ENCODE data around the gene SIT1.
A peak's percentile ranks its signal among the peaks of the same experiment; 100 is the strongest.
"Not testable (repeated sequence)": the region's sequence is repeated elsewhere in the genome, so short reads cannot be mapped to it uniquely, and the experiment has no call there.

Gene SIT1

DNA sequence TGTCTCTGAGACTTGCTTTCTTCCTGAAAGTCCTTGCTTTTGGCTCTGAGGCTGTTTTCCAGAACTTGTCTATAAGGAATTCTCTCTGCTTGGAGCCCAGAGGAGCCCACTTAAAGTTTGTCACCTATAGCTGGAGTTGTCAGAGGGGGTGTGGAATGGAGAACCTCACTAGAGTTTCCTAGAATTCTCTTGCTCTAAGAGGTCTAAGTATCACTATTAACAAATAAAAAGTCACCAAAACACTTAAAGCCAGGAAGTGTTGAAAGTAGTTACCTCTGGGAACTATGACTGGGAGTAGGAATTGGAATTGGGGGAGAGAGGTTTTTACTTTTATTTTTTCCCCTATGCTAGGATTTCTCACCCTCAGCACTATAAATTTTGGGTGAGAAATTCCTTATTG lies 15.0 kb downstream of the SIT1 start:
- no peak for DNase-seq

DNA sequence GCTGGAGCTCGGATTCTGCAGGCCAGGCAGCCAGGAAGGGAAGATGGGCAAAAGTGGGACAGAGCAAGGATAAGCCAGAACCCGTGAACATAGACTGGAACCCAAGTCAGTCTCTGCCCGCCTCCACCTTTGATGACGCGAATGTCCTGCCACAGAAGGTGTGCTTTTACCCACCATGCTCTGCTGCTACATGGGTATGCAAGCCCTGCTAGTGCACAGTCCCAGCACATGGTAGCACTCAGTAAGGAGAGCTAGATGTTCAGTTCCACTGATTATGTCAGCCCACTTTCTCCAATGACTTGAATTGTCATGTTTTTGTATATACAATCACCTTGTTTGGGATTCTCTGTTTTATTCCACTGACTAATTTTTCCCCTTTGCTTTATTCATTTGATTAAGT lies 21.1 kb downstream of the SIT1 start:
- DNase-seq, result no peak

DNA sequence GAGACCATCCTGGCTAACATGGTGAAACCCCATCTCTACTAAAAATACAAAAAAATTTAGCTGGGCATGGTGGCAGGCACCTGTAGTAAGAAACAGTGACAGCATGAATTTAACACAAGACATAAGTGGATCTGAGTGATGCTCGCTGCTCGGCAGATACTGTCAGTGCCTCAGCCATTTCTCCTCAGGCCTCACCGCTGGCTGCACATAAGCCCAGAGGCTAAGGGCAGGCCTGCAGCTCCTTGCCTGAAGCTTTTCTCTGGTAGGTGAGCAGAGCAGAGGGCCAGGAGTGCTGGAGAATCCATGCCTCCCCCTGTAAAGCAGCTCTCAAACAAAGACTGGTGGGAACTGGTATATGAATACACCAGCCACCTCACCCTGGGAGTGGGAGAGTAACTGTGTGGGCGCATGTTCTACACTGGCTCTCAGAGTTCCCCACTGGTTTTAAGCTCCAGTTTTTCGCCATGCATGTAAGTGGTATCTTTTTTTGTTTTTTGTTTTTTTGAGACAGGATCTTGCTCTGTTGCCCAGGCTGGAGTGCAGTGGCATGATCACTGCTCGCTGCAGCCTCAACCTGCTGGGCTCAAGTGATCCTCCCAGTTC lies 22.2 kb downstream of the SIT1 start:
- DNase-seq, result no peak

DNA sequence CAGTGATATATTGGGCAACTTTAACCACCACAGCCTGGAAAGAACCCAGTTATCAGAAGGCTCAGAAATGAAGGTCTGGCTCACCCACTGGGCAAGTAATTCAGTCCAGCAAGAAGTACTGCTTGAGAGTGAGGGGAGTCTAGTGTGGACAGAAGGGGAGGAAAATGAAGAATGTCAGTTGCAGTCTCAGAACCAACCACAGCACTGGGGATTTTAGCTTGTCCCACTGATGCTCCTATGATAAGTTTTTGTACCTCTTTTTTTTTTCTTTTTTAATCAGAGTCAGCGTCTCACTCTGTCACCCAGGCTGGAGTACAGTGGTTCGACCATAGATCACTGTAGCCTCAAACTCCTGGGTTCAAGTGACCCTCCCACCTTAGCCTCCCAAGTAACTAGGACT lies 23.2 kb downstream of the SIT1 start:
- no peak for DNase-seq

DNA sequence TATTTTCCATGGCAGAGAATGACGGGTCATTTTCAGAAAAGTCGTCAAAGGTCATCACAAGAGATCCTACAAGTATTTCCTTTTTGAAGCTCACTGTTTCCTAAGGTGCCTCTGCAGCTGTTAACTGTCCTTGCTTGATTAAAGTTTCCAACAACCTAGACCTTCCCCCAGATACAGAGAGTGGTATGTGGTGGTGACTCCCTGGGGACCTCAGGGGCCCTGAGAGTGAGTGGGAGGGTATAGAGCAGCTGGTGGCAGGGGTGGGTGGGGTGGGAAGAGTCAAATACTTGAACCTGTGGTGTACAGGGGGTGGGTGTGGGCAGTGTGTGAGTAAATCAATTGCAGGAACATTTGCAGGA lies 31.0 kb downstream of the SIT1 start:
- DNase-seq, result no peak

DNA sequence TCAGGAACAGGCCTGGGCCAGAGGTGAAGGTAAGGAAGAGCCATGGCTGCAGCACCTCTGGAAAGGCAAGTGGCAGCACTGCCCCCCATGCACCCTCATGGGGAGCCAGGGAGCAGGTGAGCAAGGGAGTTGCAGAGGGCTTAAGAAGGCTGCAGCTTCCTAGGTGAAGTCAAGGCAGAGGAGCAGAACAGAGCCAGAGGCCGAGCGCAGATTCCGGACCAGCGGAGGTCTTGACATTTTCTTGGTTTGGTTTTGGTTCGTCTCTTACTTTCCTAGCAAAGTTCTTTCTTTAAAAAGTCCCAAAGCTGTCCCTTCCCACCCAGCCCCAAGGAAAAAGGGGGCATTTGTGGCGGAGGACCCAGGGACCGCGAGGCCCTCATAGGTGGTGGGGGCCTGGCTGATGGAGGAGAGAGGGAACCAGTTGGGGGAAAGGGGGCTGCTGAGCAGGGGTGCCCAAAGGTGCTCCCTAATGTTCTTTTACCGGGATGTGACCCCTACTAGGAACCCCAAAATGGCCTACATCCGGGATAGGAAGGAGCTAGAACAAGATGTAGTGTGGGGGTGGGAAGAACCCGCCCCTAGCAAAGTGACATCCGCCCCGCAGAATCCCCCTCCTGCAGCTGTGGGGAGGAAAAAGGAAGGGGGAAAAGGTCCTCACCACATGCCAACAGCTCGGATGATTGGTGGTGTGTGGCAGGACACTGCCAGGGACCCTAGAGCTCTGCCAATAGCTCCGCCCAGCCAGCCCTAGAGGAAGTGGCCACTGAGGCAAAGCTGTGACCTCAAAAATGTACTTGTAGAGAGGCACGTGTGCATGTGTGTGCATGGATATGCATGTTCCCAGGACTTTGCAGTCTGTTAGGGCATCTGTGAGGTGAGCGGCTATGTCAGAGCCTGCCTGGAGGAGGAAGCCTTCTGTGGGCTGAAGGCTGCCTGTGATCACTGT lies 31.6 kb downstream of the SIT1 start:
- DNase-seq, result peak; percentile 40

DNA sequence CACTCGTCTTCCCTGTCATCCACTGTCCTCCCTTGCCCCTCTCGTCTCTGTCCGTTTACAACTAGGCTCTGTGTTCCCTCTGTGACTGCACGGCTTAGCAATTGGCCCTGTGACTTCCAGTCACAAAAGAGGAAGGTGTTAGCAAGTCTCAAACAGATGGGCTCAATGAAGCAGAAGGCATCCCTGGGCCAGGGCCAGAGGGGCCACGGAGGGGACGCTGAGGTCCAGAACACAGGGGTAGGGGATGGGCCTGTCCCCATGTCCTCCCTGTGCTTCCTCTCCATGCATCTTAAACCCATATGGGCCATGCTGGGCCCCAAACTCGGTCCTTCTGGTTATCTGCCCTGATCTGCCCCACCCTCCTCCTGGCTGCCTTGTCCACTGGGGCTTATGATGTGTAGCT lies 32.4 kb downstream of the SIT1 start, which contains the start of gene CD72:
Gene CD72 (minus strand): TSS at position 89 of the 403 bp plus-strand sequence. CDS start 110 bp downstream, outside the sequence.
- no peak for DNase-seq

DNA sequence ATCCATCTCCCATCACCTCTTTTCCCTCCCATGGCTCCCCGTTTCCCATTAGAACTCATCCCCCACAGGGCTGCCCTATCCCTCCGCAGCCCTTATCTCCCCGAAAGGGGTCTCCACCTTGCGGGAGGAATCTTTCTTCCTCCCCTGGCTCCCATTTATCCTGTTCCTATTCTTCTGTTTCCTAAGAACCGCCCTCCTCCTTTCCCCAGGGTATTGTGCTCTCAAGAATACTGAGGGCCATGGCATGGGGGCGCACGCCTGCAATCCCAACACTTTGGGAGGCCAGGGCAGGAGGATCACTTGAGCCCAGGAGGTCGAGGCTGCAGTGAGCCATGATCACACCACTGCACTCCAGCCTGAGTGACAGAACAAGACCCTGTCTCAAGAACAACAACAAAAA lies 33.2 kb downstream of the SIT1 start:
- no peak for DNase-seq

DNA sequence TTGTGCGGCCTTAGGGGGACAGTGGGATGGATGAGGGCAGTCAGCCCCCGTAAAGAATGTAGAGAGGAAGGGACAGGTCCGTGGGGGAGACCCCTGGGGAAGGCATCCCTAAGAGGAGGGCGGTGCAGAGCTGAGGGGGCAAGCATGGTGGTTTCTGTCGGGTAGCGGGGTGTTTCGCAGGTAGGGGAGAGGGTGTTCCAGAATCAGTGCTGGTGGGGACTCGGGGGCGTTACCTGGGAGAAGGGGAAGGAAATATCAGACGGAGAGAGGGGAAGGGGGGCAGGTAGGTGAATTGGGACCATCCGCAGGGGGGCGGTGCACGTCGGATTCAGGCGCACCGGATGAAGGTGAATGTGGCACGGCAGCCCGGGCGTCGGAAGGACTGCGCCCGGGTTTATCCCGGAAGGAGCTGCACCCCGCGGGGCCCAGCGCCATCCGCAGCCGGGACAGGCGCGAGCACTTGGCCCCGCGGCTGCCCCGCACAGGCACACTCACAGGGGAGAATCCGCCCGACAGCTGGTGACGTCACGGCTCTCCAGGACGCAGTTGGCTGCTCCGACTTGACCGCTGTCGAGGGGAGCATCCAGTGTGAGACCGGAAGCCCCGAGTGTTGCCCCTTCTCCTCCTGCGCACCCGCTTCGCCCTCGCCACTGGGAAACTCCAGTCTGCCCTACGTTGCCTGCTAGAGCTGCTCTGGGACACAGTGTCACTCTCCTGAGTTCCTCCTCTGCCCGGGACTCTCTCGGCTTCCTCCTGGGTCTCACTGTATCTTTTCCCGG lies 33.9 kb downstream of the SIT1 start:
- peak; percentile 68 for DNase-seq

DNA sequence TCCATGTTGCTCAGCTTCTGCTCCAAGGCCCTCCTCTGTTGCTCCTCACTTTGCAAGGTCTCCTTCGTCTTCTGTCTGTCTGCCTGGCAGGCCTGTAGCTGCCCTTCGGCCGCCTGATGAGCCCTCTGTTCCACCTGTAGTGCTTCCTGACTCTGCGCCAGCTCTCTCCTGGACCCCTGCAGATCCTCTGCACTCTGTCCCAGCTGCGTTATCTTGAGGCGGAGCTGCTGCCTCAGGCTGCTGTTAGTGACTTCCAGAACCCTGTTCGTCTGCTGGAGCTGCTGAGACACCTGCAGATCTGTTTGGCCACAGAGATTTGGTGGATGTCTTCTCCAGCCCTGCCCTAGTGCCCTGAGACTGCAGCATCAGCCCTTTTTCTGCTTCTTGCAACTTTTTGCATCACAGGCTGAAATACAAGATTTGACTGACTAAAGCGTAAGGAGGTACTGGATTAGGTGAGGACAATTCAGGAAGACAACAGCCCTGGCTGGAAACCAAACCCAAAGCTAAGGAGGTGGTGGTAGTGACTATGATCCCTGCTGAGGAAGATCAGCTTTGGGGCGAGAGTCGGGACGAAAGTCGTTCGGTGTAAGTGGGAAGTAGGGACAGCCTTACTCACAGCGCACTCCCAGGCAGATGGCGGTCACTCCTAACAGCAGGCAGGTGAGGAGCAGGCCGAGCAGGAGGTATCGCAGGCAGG lies 34.6 kb downstream of the SIT1 start:
- no peak for DNase-seq

DNA sequence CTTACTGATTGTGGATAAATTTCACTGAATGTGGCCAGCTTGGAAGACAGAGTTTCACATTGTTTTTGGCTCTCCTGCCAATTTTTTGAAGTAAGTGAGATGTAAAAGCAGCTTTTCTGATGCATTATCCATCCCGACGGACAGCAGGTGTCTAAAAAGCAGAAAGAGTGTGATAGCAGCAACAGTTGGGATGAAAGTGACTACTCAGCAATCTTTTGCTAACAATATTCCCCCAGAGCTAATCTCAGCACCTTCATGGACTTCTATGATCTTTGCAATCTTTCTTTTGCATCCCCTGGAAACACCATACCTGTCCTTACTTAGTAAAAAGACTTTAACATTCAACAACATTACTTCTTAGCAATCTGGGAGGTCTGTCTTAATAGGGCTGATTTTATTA lies 37.9 kb downstream of the SIT1 start:
- no peak for DNase-seq

DNA sequence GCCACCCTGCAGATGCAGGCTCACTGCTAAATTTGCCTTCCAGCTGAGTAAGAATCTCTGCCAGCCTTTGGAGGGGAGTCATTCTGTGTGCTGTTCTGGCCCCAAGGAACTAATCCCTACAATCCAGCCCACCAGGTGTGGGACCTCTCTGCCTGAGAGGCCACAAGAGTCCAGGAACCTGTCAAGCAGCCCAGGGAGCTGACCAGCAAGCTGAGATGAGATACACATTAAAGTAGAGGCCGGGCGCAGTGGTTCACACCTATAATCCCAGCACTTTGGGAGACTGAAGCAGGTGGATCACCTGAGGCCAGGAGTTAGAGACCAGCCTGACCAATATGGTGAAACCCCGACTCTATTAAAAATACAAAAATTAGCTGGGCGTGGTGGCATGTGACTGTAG lies 38.7 kb downstream of the SIT1 start:
- not testable (repeated sequence) for DNase-seq

DNA sequence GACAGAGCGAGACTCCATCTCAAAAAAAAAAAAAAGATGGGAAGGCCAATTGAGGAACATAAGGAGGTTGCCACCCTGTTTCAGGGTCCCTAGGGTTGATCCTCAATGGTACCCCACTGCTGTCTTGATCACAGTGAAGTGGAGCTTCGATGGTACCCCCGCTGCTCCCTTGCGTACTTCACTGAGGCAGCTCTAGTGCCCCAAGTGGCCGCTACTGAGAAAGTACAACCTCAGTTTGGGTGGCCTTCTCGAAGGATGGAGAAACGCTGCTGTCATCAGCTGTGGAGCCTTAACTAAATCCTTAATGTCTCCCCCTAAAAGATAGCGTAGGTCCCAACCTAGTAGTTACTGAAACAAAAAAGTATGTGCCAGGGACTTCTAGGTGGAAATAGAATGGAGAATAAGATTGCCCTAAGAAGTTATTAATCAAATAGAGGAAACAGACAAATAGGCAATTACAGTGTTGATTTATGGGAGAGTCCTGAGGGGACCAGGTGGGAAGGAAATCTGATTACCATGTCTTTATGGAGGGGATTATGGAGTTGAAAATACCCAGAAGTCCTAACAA lies 39.4 kb downstream of the SIT1 start:
- peak; percentile 66 for DNase-seq

DNA sequence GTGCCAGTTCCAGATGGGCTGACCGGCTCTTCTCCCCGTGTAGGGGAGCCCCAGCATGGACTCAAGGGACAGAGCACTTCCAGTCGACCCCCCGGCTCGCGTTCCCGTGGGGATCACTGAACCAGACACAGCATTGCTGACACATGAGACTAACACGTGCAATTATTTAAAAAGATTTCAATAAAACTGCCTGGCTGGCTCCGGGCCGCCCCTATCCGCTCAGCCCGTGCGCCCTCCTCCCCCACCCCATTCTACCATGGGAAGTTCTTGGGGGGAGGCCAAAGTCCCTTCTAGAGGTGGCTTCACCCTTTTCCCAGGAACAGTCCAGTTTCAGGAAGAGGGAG lies 40.9 kb downstream of the SIT1 start:
- DNase-seq, result no peak

DNA sequence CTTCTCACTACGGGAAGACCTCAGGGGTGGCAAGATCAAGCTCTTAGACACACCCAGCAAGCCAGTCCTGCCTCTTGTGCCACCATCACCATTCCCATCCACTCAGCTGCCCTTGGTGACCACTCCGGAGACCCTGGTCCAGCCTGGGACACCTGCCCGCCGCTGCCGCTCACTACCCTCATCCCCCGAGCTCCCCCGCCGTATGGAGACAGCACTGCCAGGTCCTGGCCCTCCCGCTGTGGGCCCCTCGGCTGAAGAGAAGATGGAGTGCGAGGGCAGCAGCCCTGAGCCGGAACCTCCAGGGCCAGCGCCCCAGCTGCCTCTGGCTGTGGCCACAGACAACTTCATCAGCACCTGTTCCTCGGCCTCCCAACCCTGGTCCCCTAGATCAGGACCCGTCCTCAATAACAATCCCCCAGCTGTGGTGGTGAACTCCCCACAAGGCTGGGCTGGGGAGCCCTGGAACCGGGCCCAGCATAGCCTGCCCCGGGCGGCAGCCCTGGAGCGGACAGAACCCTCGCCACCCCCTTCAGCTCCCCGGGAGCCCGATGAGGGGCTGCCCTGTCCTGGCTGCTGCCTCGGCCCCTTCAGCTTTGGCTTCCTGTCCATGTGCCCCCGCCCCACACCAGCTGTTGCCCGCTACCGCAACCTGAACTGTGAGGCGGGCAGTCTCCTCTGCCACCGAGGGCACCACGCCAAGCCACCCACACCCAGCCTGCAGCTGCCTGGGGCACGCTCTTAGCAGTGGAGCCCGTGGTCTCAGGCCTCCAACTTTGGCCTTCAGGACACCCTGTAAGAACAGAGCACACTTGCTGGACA lies 41.5 kb downstream of the SIT1 start:
- no peak for DNase-seq

DNA sequence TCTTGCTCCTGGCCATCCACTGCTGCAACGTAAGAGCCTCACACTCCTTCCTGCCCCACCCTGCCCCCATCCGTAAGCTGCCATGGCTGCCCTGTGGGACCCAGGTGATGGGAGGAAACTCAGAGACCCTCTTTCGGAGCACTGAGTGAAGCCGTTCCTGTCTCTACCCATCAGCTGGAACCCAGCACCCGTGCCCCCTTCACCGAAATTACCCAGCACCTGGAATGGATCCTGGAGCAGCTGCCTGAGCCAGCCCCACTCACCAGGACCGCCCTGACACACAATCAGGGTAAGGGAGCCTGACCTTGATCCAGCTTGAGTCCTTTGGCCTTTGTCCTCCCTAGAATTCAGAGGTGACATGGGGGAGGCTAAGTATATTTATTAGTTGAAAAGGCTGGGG lies 42.5 kb downstream of the SIT1 start:
- no peak for DNase-seq

DNA sequence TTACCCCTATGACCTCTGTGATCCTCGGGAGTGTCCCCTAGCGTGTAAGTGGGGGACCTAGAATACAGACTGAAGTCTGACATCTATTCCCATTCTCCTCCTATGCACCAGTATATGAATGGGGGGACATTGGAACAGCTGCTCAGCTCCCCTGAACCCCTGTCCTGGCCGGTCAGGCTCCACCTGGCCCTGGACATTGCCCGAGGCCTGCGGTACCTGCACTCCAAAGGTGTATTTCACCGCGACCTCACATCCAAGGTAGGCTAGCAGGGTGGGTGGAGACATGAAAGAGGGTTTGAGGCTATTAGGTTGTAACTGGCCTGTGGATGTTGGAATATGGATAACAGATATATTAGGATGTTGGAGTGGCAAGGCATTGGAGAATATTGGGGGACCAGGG lies 44.0 kb downstream of the SIT1 start:
- DNase-seq, result no peak

DNA sequence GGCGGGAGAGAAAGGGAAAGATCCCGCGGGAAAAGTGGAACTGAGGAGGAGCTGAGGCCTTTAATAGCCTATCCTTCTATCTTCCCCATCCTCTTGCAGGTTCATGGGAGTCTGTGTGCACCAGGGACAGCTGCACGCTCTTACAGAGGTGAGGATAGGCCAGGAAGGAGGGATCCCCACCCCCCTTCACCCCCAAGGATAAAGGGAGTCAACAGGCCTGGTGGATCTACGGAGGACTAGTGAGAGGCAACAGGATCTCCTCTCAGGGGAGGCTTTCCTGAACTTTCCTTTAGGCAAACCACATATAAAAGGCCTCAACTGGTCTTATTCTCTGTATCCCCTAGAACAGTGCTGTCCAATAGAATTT lies 44.6 kb downstream of the SIT1 start:
- DNase-seq, result no peak

DNA sequence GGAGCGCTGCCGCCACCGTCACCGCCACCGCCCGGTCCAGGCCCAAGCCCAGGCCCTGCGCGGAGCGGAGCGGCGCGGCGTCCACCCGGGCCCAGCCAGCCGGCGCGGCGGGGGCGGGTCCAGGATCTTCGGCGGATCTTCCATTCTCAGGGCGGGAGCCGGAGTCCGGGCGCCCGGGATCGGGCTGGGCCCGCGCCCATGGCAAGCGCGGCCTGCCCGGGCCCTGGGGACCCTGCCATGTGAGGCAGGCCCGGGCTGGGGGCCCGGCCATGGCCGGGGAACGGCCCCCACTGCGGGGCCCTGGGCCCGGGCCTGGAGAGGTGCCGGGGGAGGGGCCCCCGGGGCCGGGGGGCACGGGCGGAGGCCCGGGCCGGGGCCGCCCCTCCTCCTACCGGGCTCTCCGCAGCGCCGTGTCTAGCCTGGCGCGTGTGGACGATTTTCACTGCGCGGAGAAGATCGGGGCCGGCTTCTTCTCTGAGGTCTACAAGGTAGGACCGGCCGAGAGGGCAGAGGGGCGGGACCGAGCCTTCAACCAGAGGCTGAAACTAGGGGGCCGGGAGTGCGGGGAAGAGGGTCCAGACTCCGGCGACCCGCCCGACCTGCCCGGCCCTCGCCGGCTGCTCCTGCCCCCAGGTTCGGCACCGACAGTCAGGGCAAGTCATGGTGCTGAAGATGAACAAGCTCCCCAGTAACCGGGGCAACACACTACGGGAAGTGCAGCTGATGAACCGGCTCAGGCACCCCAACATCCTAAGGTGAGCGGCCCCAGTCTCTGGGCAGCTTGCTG lies 45.2 kb downstream of the SIT1 start:
- DNase-seq, result peak; percentile 6

DNA sequence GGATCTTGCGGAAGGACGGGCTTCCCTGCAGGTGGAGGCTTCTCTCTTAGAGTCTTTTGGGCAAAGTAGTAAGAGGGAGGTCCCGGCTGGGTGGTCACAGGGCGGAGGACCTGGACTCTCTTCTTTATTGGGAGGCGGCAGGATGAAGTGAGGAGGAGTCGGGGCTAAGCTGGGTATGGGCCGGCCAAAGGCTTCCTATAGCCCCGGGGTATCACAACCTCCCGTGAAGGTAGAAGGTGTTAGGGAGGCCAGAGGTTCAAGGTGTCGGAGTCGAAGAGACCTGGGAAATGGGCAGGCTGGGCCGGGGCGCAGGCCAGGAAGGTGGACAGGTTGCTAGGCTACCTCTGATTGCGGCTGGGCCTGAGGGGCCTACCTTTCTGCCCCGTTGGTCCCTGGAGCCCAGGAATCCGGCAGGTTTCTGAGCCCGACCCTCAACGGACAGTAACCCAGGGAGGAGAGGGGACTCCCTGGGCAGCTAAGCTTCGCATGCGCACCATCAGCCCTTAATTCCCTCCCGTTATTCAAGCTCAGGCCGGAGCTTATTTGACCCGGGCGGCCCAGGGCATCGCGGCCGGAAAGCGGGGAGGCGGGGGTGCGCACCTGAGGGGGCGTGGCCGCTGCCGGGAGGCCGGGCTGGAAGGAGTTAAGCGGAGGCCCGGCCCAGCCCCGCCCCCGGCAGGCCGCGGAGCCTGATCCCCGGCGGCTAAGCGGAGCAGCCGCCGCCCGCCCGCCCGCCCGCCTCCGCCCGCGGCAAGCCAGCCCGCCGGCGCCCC lies 46.0 kb downstream of the SIT1 start, which contains the start of gene TESK1:
Gene TESK1 (plus strand): TSS at position 685 of the 773 bp plus-strand sequence. CDS start 358 bp downstream, outside the sequence.
- peak; percentile 70 for DNase-seq
